Activated naive CD4-positive, alpha-beta T cell treated with anti-CD3 and anti-CD28 coated beads, Interleukin-2, amount 50 U/mL, for 16 hours (primary cell): ENCODE results near the gene CCDC78.
A peak's percentile ranks its signal among the peaks of the same experiment; 100 is the strongest.

Experiments used
- DNase-seq: peaks from one replicate; pipeline ENCODE4 v3.0.0-alpha.2; 2020

The CCDC78 gene

GRCh38 chr16:709566-710499, 16.4 kb downstream of the CCDC78 start:
- no peak for DNase-seq

GRCh38 chr16:708959-709358, 17.3 kb downstream of the CCDC78 start:
- DNase-seq: no peak

- no peak for DNase-seq
Measured at GRCh38 chr16:708019-708418, 18.2 kb downstream of the CCDC78 start.

GRCh38 chr16:707062-707538, 19.1 kb downstream of the CCDC78 start:
- no peak for DNase-seq

GRCh38 chr16:706189-707061, 19.8 kb downstream of the CCDC78 start:
- DNase-seq: no peak

- DNase-seq: no peak
Measured at GRCh38 chr16:705431-706188, 20.6 kb downstream of the CCDC78 start, which contains the start of gene FBXL16. Gene FBXL16, minus strand, starts transcription at chr16:705801. Its CDS starts 8,396 bp downstream, at chr16:697405.

- DNase-seq: no peak
Measured at GRCh38 chr16:704552-705380, 21.5 kb downstream of the CCDC78 start.

GRCh38 chr16:704047-704446, 22.2 kb downstream of the CCDC78 start:
- DNase-seq: no peak

- DNase-seq: no peak
Measured at GRCh38 chr16:703406-703805, 22.8 kb downstream of the CCDC78 start.

- no peak for DNase-seq
Measured at GRCh38 chr16:702341-702740, 23.9 kb downstream of the CCDC78 start.

GRCh38 chr16:700684-701584, 25.3 kb downstream of the CCDC78 start:
- peak; percentile 58 for DNase-seq

- no peak for DNase-seq
Measured at GRCh38 chr16:698911-699671, 27.2 kb downstream of the CCDC78 start.

- DNase-seq: peak; percentile 73
Measured at GRCh38 chr16:695355-696089, 30.7 kb downstream of the CCDC78 start.

- DNase-seq: no peak
Measured at GRCh38 chr16:694863-695354, 31.3 kb downstream of the CCDC78 start.

GRCh38 chr16:694187-694862, 31.9 kb downstream of the CCDC78 start:
- DNase-seq: no peak

- no peak for DNase-seq
Measured at GRCh38 chr16:693766-694165, 32.5 kb downstream of the CCDC78 start.

- DNase-seq: no peak
Measured at GRCh38 chr16:693364-693763, 32.9 kb downstream of the CCDC78 start.
